ENCODE results near the gene PIP5KL1. TPM values are rescaled to one million over a fixed set of nuclear protein-coding genes. Genes with fewer than 3 reads are reported as not detected.

PIP5KL1 gene
- total and polyA plus RNA-seq, 2 of the 8 experiments (the other 6 are each of a cell fraction or from before 2014, with no cell fraction given): 13.4 to 15.4 TPM

DNA sequence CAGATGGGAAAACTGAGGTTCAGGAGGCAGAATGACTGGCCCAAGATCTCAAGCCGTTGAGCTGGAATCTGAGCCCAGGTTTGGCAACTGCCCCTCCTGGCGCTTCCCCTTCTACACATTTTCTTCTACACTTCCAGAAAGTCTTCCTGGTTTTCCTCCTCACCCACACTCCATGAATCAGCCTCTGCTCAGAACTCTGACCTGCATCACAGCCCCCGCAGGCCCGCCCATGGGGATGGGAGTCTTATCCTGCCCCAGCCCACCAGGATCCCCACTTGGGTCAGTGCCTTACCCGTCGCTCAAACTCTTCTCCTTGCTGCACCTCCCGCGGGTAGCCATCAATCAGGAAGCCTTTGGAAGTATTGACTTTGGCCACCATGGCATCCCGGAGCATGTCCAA lies 59.0 kb downstream of the PIP5KL1 start (continued):
- TF ChIP-seq SP2 (IDR thresholded peaks at IDR 0.05; ENCODE audit: low read length) (no peak), CTBP2 (IDR thresholded peaks at IDR 0.05; ENCODE audit: borderline replicate concordance, insufficient read depth, insufficient read length, low read length) (no peak)
